ENCODE data around the gene UGT1A5.
"Not testable (repeated sequence)": the region's sequence is repeated elsewhere in the genome, so short reads cannot be mapped to it uniquely, and the experiment has no call there.

The UGT1A5 gene

DNA sequence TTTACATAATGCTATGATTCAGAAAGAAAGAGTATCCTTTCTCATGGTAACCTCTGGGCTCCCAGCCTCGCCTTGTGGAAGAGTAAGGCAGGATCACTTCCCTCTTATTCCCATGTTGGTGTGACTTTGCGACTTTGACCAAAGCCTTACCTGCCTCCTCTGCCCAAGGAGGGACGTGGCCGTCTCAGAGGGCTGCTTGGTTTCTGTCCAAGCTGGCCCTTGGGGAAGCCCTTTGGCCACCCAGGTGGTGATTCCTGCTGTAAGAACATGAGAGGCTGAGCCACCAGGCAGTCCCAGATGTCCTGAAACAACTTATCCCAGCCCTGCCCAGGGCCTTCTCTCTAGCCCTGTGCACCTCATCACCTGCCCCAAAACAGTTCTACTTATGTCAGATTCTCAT lies 14.0 kb upstream of the UGT1A5 start:
- no peak for DNase-seq

DNA sequence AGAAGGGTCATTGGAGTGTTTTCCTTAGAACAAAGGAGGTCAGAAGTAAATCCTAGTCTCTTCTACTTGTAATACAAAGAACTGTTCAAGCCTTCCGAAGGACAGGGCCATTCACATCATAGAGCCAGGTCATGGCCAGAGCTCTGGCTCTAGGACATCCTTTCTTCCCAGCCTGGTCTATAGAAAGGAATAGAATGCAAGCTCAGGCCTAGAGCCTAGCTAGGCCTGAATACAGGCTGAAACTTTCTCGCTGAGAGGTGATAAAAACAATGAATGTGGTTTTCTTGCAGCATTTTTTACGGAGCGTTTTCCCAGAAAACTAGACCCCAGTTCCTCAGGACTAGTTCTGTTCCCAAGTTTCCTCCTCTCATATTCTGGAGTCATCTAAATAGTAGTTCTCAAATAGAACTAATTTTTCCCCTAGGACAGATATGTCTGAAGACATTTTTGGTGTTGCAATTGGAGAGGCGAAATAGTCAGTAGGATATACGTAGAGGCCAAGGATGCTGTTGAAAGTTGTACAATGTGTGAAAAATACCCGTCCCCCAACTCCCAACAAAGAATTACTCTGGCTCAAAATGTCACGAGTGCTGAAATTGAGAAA lies 13.2 kb upstream of the UGT1A5 start:
- no peak for DNase-seq

DNA sequence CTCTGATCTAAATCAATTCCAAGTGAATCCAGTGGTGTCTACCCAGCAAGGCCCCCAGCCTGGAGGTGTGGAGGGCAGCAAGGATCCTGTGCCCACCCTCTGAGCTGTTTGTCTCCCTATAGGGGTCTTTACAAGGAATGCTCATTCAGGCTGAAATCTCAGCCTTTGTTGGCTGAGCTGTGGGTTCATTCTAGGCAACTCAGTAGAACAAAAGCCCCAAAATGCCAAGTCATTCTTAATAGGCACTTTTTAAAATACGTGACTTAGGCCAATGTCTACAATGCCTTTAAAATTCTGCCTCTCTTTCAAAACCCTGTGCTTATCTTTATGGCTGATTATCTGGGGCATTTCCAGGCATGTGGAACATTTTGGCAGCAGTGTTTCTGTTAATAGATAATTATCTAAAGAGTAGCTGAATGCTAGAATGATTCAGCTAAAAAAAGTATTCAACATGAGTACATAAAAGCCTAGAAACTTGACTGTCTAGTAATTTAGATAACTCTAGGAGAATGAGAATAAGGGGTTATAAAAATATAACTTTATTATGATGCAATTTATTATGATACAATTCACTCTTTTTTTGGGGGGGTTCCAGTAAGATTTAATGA lies 12.6 kb upstream of the UGT1A5 start:
- DNase-seq = no peak

DNA sequence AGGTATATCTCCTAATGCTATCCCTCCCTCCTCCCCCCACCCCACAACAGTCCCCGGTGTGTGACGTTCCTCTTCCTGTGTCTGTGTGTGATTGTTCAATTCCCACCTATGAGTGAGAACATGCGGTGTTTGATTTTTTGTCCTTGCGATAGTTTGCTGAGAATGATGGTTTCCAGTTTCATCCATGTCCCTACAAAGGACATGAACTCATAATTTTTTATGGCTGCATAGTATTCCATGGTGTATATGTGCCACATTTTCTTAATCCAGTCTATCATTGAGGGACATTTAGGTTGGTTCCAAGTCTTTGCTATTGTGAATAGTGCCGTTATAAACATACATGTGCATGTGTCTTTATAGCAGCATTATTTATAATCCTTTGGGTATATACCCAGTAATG lies 11.9 kb upstream of the UGT1A5 start:
- not testable (repeated sequence) for DNase-seq

DNA sequence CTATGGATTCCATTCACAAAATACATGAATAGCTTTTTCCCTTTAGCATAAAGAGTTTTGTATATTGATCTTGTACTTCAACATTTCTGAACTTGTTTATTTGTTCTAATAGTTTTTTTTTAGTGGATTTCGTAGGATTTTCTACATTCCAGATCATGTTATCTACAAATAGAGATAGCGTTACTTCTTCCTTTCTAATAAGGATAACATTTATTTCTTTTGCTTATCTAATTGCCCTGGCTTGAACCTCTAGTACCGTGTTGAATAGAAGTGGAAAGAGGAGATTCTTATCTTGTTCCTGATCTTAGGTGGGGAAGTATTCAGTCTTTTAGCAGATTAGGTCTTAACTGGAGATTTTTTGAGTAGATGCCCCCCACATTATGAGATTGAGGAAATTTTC lies 10.5 kb upstream of the UGT1A5 start:
- DNase-seq = no peak

DNA sequence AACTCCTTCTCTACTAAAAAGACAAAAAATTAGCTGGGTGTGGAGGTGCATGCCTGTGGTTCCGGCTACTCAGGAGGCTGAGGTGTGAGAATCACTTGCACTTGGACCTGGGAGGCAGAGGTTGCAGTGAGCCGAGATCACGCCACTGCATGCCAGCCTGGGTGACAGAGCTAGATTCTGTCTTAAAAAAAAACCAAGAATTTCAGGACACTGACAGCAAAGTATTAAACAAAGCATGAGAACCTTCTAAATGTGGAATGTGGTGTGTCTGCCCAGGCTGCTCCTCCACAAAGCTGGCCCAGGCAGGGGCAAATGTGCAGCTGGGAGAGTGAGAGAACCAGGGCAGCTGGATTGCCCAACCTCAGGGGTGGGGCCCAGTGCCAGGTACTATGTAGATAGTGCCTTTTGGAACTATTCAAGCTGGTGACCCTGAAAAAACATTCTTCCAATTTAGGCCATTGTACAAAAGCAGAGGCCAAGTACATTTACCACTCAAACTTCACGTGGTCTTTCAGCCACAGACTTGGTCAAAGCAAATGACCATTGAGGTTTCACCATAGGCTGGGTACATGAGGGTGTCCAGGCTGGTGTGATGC lies 6.7 kb upstream of the UGT1A5 start:
- DNase-seq = no peak

DNA sequence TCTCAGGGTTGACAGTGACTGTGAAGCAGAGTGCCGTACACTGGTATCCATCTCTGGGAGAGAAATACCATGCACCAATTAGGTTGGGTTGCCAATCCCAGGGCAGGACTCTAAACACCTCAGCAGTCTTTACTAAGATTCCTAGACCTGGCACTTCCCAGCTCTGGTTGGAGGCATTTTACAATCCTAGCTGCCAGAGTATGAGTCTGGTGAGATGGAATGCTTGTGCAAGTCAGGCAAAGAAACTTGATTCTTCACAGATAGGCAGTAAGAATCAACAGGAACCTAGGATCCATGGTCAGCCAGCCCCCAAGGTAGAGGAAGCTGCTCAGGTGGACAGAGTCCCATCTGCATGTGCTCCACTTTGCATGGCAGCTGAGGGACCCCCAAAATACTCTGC lies 6.0 kb upstream of the UGT1A5 start:
- no peak for DNase-seq

DNA sequence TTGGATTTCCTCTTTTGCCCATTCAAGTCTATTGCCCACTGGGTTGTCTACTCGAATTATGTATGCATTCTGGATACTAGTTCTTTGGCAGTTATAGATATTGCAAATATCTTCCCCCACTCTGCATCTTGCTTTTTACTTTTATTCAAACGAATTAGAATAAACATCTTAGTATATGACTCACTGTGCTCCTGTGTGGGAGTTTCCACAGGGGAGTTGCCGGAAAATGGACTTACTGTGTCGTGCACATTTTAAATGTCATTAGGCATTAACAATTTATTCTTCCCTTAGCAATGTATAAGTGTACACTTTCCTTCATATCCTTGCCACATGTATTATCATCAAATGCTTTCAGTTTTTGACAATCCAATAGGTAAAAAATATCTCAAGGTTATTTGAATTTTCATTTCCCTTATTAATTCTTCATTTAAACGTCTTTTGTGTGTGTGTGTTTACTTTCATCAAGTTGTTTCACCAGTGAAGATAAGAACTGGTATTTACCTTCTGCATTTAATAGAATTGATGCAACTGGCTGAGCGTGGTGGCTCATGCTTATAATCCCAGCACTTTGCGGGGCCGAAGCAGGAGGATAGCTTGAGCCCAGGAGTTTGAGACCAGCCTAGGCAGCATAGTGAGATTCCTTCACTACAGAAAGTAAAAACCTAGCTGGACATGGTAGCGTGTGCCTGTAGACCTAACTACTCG lies 4.6 kb upstream of the UGT1A5 start:
- DNase-seq = no peak

DNA sequence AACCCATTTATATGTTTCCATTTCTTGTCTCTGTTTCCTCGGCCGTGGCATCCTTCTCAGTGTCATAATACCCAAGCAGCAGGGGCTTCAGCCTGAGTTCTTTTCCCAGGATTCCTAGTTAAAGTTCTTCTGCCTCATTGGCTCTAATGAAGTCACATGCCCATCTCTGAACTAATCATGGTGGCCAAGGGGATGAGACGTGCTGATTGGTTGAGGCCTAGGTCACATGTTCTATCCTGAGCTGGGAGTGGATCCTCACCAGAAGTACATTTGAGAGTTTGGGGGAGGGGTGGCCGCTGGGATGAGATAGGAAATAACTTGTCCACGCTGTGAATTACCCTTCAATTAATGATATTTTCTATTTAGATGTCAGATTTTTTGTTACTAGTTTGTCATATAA lies 3.8 kb upstream of the UGT1A5 start:
- DNase-seq = no peak

DNA sequence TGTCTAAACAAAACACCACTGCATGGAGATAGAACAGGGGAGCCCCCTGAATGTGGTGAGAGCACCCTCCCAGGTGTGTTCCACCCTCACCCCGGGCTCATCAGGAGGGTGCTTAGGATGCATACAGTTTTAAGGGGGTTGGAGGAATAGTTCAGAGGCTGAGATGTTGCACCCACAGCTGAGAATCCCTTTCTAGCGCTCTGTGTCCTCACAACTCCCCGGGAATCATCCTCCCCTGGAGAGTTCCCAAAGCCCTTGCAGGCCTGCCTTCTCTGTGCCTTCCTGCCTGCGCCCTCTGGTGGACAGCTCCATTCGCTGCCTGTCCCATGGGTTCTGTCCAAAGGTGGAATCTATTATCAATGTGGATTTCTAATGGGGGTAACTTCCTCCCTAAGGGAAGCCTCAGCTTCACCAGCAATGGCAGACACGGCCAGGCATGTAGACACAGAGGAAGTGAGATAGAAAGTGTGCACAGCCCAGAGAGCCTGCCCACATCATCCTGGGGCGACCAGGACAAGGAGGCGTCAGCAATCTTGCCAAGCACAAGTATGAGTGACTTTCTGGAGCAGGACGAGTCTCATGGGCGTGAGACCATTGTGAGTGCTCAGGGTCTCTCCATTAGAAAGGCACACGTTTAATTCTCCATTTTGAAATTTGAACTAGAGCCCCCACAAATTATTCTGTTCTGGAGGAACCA lies 1.2 kb upstream of the UGT1A5 start:
- peak; percentile 81 for DNase-seq

DNA sequence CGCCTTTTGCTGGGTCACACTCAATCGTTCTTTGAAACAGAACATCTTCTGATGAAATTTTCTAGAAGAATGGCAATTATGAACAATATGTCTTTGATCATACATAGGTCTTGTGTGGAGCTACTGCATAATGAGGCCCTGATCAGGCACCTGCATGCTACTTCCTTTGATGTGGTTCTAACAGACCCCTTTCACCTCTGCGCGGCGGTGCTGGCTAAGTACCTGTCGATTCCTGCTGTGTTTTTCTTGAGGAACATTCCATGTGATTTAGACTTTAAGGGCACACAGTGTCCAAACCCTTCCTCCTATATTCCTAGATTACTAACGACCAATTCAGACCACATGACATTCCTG lies 532 bp downstream of the UGT1A5 start:
- DNase-seq = no peak

DNA sequence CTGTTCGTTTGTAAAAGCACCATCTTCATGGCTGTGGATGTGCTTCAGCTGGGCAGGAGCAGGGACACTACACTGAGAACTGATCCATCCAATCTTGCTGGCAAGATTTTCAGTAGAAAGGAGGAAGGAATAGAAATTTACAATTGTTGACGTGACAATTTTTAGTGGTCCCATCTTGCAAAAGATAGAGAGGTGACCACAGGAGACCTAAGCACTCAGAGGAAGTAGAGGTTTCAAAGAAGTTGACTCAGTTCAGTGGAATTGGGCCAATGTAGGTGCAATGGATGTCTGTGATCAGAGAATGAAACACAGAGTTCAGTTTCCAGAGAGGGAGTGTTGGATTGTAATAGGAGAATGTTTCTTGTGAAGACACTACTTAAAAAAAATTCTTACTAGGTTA lies 1.4 kb downstream of the UGT1A5 start:
- no peak for DNase-seq

DNA sequence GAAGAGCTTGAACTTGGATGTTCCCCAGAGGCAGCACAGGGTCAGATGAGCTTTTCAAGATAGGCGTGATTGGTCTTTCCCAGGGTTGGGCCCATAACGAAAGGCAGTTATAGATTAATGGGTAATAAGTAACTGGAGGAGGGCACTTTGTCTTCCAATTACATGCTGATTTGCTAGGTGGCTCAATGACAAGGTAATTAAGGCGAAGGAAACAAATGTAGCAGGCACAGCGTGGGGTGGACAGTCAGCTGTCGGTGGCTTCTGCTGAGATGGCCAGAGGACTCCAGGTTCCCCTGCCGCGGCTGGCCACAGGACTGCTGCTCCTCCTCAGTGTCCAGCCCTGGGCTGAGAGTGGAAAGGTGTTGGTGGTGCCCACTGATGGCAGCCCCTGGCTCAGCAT lies 5.8 kb downstream of the UGT1A5 start, which contains the start of gene UGT1A4:
Gene UGT1A4 (plus strand): TSS at position 185 of the 400 bp plus-strand sequence. CDS start 85 bp downstream, at position 270.
- DNase-seq = no peak

DNA sequence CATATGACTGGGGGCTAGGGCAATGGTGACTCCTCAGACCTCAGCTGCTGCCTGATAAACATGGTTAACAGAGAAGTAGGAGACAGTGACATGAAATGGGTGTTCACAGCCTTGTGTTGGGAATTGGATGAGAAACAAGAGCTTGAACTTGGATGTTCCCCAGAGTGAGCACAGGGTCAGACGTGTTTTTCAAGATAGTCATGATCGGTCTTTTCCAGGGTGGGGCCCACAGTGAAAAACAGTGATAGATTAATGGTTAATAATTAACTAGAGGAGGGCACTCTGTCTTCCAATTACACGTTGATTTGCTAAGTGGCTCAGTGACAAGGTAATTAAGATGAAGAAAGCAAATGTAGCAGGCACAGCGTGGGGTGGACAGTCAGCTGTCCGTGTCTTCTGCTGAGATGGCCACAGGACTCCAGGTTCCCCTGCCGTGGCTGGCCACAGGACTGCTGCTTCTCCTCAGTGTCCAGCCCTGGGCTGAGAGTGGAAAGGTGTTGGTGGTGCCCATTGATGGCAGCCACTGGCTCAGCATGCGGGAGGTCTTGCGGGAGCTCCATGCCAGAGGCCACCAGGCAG lies 16.1 kb downstream of the UGT1A5 start, which contains the start of gene UGT1A3:
Gene UGT1A3 (plus strand): TSS at position 320 of the 579 bp plus-strand sequence. CDS start 85 bp downstream, at position 405.
- no peak for DNase-seq

DNA sequence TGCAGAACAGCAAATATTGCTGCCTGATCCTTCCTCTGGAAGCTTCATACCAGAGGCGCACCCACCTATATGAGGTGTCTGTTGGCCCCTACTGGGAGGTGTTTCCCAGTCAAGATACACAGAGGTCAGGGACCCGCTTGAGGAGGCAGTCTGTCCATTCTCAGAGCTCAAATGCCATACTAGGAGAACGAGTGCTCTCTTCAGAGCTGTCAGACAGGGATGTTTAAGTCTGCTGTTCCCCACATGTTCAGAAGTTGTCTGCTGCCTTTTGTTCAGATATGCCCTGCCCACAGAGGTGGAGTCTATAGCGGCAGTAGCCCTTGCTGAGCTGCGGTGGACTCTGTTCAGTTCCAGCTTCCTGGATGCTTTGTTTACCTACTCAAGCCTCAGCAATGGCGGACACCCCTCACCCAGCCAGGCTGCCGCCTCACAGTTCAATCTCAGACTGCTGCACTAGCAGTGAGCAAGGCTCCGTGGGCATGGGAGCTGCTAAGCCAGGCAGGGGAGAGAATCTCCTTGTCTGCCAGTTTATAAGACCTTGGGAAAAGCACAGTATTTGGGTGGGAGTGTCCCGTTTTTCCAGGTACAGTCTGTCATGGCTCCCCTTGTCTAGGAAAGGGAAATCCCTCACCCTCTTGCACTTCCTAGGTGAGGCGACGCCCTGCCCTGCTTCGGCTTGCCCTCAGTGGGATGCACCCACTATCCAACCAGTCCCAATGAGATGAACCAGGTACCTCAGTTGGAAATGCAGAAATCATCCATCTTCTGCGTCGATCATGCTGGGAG lies 24.4 kb downstream of the UGT1A5 start:
- DNase-seq = not testable (repeated sequence)

DNA sequence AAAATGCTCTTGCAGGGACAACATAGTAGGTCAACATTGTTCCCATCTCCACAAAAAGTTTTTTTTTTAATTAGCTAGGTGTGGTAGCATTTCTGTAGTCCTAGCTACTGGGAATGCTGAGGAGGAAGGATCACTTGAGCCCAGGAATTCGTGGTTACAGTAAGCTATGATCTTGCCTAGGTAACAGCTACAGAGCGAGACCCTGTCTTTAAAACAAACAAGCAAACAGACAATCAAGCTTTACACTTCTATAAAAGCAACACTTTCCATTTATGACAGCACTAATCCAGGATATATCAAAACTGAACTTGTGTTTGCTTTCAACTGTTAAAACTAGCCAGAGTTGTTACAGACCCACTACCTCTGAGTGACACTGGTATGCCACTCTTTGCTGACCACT lies 28.2 kb downstream of the UGT1A5 start:
- no peak for DNase-seq

DNA sequence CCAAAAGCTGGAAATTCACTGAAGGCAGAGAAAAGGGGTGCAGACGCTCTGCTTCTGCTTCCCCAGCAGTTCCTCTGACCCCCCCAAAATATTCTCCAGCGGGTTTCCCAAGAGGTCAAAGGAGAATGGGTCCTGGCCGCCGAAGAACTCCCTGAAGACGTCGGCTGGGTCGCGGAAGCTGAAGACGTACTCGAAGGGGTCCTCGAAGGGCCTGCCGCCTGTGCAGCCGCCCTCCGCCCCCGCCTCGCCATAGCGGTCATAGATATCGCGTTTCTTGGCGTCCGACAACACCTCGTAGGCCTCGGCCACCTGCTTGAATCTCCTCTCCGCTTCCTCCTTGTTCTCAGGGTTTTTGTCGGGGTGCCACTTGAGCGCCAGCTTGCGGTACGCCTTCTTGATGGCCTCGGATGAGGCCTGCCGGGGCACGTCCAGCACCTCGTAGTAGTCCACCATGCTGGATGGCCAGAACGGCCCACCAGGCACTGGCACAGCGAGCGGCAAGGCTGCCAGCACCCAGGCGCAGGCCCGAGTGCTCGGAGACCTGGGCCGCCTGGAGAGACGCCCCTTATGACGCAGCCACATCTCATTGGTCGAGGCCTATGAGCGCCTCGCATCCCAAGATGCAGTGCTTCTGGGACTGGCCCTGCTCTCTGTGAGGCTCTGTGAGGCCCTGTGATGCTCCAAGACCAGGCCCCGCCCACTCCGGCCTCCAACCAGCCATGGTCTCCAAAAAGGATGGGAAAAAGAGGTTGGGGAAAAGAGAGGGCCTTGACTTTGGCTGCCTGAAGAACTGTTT lies 31.0 kb downstream of the UGT1A5 start:
- no peak for DNase-seq

DNA sequence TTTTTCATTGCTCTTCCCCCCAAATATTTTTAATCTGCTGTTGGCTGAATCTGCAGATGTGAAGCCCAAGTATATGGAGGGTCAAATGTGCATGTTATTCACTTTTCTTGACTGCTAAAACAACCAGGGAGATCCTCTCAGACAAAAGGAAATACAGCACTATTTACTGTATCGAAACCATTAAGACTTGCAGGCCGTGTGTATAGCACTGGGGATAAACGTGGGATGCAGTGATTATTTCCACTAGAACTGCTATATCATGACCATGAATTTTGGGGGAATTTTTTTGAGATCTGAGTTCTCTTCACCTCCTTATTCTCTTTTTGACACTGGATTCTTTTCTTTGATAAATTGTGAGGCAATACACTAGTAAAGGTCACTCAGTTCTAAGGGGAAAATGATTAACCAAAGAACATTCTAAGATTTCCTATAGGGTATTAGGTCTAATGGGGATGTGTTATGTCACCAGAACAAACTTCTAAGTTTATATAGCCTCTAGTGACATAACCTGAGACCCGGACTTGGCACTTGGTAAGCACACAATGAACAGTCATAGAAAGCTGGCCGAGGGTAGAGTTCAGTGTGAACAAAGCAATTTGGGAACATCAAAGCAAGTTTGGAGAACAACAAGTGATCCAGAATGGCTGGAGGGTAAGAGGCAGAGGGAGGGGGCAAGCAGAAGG lies 32.5 kb downstream of the UGT1A5 start:
- no peak for DNase-seq

DNA sequence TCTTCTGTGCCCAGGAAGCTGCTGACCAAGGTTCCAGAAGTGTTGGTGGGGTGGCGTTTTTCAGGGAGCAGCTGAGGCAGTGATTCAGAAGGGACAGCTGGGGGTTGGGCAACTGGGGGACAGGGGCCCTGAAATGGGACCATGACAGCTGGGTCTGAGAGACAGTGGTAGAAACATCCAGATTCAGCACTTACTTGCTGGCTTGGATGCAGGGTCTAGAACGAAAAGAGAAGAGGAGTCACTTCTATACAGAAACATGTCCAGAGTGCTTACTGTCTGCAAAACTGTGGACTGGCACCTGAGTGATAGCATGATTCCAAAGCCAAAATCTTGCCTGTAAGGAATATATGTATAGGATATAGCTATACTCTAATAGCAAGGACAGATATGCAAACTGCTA lies 33.1 kb downstream of the UGT1A5 start:
- not testable (repeated sequence) for DNase-seq

DNA sequence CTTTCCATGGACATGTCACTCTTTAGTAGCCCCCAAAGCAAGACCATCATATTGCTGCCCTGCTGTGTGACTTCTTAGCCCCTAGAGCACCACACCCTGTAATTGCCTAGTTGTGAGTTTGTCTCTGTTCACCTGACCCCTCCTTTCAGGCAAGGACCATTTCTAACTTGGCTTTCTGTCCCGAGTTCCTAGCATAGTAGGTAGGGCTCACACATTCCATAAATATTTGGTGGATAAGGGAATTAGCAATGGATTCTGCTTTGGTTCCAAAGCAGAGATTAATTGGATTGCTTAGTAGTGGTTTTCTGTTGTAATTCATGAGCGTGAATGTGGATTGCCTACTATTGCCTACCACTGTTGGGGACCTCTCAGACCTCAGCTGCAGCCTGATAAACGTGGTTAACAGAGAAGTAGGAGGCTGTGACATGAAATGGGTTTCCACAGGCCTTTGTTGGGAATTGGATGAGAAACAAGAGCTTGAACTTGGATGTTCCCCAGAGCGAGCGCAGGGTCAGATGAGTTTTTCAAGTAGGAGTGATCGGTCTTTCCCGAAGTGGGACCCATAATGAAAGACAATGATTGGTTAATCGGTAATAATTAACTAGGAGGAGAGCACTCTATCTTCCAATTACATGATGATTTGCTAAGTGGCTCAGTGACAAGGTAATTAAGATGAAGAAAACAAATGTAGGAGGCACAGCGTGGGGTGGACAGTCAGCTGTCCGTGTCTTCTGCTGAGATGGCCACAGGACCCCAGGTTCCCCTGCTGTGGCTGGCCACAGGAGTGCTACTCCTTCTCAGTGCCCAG lies 34.0 kb downstream of the UGT1A5 start:
- no peak for DNase-seq

All from NCI-H510A treated with DMSO at 0.1 percent for 48 hours (cell line).